LoVo (cell line): ENCODE results near the gene AADACL3.

Experiments
- DNase-seq: peaks from one replicate; pipeline ENCODE4 v3.0.0-alpha.2; 2016; ENCODE audit warnings: low spot score

AADACL3 gene

DNA sequence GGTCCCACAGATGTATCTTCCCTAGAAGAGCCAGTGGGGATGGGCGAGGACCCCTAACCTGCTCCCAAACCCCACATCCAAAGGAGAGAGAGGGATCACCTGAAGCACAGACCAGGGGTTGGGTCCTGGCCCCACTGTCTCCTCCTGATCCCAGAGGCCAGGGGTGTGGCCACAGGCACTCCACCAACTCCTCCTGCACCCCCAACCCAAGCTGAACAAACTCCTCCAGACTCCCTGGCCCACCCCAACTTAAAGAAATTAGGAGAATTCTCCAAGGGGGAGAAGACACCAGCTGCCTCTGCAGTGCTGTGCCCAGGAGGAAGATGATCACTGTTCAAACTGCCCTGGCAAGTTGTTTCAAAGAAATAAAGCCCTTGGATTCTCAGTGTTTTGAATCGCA lies 53.1 kb downstream of the AADACL3 start:
- DNase-seq: no peak

- DNase-seq: no peak
These were observed 54.1 kb downstream of the AADACL3 start for GRCh38 chr1:12769976-12770505.

DNA sequence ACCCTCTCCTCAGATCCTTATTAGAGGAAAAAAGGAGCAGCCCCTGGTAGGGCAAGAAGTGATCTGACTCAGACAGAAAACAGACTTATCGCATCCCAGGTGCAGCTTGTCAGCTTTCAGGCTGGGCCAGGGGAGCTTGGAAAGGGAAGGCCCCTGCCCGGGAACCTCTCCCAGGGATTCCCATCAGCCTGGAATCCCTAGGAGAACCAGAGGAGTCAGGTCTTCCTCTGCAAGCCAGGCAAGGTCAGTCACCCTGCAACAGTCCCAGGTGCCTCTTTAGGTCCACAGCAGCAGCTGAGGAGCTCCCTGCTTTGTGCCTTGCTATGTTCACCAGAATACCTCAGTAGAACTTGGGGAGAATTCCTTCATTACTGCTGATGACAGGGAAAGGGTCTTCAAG lies 54.7 kb downstream of the AADACL3 start:
- no peak for DNase-seq

GRCh38 chr1:12771186-12771585 lies 55.3 kb downstream of the AADACL3 start:
- DNase-seq: no peak

GRCh38 chr1:12772520-12772919 lies 56.6 kb downstream of the AADACL3 start:
- DNase-seq: no peak

- no peak for DNase-seq
These were observed 57.5 kb downstream of the AADACL3 start, which contains the start of gene PRAMEF12 for GRCh38 chr1:12773438-12773837. Gene PRAMEF12 (plus strand): TSS chr1:12773738. CDS start chr1:12774868, 1,130 bp downstream.

- DNase-seq: no peak
These were observed 59.0 kb downstream of the AADACL3 start for GRCh38 chr1:12774801-12775345.

GRCh38 chr1:12775443-12775842 lies 59.5 kb downstream of the AADACL3 start:
- DNase-seq: no peak

GRCh38 chr1:12776801-12777557 lies 61.1 kb downstream of the AADACL3 start:
- DNase-seq: no peak
